ENCODE measurements around the gene SOWAHB.

Gene SOWAHB

DNA sequence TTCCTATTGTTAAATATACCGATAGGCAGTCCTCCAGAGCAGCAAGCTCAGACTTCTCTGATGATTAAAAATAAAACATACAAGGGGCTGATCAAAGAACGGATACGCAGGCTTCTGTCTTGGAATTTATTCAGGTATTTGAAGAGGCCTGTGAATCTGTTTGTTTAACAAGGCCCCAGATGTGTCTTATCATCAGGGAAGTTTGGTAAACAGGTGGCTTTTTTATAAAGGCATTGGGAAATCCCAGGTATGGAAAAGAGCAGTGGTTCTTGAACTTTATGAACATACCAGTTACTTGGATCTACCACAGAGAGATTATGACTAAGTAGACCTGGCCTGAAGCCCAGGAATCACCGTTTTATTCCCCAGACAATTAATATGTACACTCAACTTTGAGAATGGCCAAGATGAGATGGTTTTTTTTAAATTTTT, 47.9 kb downstream of the SOWAHB start:
- DNase-seq = no peak

Measured in retina (tissue), 1 donor.